GM06990 (cell line): ENCODE measurements around the gene LRRC66.

Experiments
- DNase-seq: peaks from one replicate; pipeline ENCODE4 v3.0.0-alpha.2; 2011; ENCODE audit not compliant: insufficient read length; ENCODE audit errors: extremely low read depth
- H3K27me3 ChIP-seq: replicated peaks from 2 replicates; pipeline ENCODE4 v1.6.0; 2011; ENCODE audit warnings: low read length; ENCODE audit not compliant: control insufficient read depth, insufficient read depth
- H3K36me3 ChIP-seq: 2 replicates; pipeline ENCODE4 v1.5.1; 2011; ENCODE audit warnings: low read length; ENCODE audit not compliant: control insufficient read depth, insufficient read depth
- H3K4me3 ChIP-seq: replicated peaks from 2 replicates; pipeline ENCODE4 v1.5.1; 2011; ENCODE audit warnings: low read depth, mild to moderate bottlenecking, control low read depth, low read length
- CTCF ChIP-seq: IDR thresholded peaks from 2 replicates; pipeline ENCODE4 v1.5.1; 2011; ENCODE audit warnings: low read length, control low read depth, mild to moderate bottlenecking, inconsistent platforms; ENCODE audit not compliant: insufficient read depth, poor library complexity, severe bottlenecking

LRRC66 gene

DNA sequence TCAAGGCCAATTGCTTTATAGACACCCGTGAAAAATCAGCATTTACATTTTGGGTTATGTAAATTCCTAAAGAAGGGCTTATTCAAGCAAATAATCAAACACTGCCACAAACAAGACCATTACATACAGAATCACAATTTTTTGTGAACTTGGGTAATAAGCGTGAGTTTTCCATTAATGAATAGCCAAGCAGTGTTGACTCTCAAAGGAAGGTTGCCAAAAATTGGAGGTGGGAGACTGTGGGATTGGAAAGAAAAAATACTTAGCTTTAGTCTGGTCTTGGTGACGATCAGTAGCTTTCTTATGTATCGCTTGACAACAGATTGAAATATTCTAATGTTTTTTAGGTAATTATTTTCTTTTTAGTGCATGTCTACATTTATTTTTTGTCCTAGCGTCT, 20.9 kb downstream of the LRRC66 start:
- Histone ChIP-seq H3K4me3 (no peak overlapping the region), H3K27me3 (no peaks in the 10 kb centered on the region), H3K36me3 (no peaks in the 10 kb centered on the region)
- DNase-seq, result no peak
- TF ChIP-seq CTCF, result no peak

GRCh38 chr4:51998837-51999236, 21.3 kb downstream of the LRRC66 start:
- Histone ChIP-seq H3K4me3 (no peak overlapping the region), H3K27me3 (no peaks in the 10 kb centered on the region), H3K36me3 (no peaks in the 10 kb centered on the region)
- no peak for TF ChIP-seq CTCF
- no peak for DNase-seq

GRCh38 chr4:51997647-51998046, 22.5 kb downstream of the LRRC66 start:
- Histone ChIP-seq H3K4me3 (no peak overlapping the region), H3K36me3 (no peaks in the 10 kb centered on the region), H3K27me3 (no peaks in the 10 kb centered on the region)
- DNase-seq, result no peak
- no peak for TF ChIP-seq CTCF

DNA sequence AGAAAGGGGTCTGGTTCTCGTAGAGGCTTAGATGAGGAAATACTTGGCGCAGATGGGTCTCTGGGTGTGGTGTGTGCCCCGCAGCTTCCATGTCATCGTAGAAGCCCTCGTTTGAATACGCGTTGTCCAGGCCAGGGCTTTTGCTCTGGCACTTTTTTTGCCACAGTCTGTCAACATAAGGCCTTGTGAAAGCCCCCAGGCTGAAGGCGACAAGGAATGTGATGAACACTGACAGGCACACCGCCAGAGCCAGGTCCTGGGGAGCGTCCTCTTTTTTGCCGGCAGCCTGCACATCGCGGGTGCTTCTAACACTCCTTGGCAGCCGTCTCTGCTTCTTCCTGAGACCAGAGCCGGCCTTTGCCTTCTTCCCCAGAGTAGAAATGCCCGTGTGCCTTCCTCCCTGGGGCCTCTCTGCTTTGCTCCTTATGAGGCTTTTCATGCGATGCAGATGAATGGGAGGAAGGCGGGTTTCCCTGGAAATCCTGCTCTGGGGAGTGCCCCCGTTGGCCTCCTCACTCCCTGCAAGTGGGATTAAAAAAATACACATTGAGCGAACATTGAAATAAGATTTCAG, 24.4 kb downstream of the LRRC66 start:
- no peak for DNase-seq
- H3K36me3 ChIP-seq, result no peaks in the 10 kb centered on the region
- H3K4me3 ChIP-seq, result no peak overlapping the region
- no peak for TF ChIP-seq CTCF
- H3K27me3 ChIP-seq, result no peaks in the 10 kb centered on the region

DNA sequence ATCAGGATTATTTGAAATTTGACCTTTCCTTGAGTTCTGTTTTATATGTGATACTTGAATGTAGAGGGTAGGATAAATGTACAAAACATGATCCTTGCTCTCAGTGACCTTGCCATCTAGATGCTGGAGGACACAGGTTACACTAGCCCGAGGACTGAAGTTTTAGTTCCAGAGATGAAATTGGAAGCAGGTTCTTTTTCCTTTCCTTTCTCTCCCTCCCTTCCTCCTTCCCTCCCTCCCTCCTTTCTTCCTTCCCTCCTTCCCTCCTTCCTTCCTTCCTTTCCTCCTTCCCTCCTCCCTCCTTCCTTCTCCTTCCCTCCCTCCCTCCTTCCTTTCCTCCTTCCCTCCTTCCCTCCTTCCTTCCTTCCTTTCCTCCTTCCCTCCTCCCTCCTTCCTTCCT, 54.3 kb downstream of the LRRC66 start:
- Histone ChIP-seq H3K27me3 (no peaks in the 10 kb centered on the region), H3K36me3 (no peaks in the 10 kb centered on the region), H3K4me3 (no peak overlapping the region)
- TF ChIP-seq CTCF, result no peak
- no peak for DNase-seq
